ENCODE results near the gene SFXN2.

SFXN2 gene

DNA sequence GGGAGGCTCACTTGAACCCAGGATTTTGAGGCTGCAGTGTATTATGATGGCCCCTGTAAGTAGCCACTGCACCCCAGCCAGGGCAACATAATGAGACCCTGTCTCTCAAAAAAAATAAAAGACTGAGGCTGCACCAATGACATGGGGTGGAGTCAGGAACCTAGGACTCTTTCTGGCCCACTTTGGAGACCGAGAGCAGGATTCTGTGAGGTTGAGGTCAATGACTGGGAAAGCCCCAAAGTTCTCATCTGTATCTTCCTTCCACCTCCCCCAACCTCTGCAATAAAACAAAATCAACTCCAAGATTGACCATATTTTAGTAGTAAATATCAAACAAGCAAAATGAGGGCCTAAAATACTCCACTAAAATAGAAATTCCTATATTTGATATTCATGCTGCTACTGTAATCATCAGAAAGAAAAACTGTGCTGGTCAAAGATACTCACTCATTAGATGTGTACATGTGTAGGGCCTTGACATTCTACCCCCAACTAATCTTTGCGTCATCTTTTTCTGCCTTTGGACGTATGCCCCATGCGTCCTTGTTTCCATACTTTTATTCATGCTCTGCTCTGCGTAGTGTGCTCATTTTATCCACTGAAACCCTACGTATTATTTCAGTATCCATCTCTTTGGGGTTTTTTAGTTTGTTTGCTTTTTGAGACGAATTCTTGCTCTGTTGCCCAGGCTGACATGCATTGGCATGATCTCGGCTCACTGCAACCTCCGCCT lies 53.2 kb downstream of the SFXN2 start:
- DNase-seq (ENCODE audit: low spot score) = no peak
- in situ Hi-C loops (cut with MboI; ENCODE audit: low sequenced_read_pairs, unreplicated experiment) = no loop called here
- TF ChIP-seq CTCF (IDR thresholded peaks at IDR 0.05; ENCODE audit: borderline replicate concordance, control extremely low read depth, extremely low read depth, insufficient read depth, missing control alignments) = no peak

- in situ Hi-C loops (cut with MboI; ENCODE audit: low sequenced_read_pairs, unreplicated experiment) = no loop called here
- no peak for DNase-seq (ENCODE audit: low spot score)
- no peak for TF ChIP-seq CTCF (IDR thresholded peaks at IDR 0.05; ENCODE audit: borderline replicate concordance, control extremely low read depth, extremely low read depth, insufficient read depth, missing control alignments)
Measured at GRCh38 chr10:102769375-102770107, 55.1 kb downstream of the SFXN2 start.

GRCh38 chr10:102770108-102770482 lies 55.7 kb downstream of the SFXN2 start:
- in situ Hi-C loops (cut with MboI; ENCODE audit: low sequenced_read_pairs, unreplicated experiment) = no loop called here
- DNase-seq (ENCODE audit: low spot score) = no peak
- TF ChIP-seq CTCF (IDR thresholded peaks at IDR 0.05; ENCODE audit: borderline replicate concordance, control extremely low read depth, extremely low read depth, insufficient read depth, missing control alignments) = no peak

- in situ Hi-C loops (cut with MboI; ENCODE audit: low sequenced_read_pairs, unreplicated experiment) = no loop called here
- no peak for DNase-seq (ENCODE audit: low spot score)
- no peak for TF ChIP-seq CTCF (IDR thresholded peaks at IDR 0.05; ENCODE audit: borderline replicate concordance, control extremely low read depth, extremely low read depth, insufficient read depth, missing control alignments)
Measured at GRCh38 chr10:102770792-102771191, 56.4 kb downstream of the SFXN2 start.

- in situ Hi-C loops (cut with MboI; ENCODE audit: low sequenced_read_pairs, unreplicated experiment) = no loop called here
- no peak for DNase-seq (ENCODE audit: low spot score)
- TF ChIP-seq CTCF (IDR thresholded peaks at IDR 0.05; ENCODE audit: borderline replicate concordance, control extremely low read depth, extremely low read depth, insufficient read depth, missing control alignments) = no peak
Measured at GRCh38 chr10:102773320-102773719, 58.9 kb downstream of the SFXN2 start.

DNA sequence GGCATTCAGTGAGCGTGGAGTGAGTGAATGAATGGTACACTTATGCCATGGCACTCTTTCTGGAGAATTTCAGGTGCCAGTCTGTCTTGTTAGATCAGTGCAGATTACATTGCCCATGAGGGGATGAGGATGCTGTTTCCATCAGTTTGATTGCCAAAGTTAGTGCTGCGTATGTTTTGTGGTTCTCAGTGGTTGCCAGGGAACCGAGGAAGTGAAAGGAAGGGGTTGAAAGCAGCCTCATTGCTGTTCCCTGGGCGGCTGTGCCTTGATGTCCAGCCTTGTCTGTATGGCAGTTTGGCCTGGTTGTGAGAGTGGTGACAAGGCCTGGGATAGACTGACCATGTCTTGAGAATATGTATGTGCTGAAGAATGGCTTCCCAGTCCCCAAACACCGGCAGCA lies 59.5 kb downstream of the SFXN2 start:
- TF ChIP-seq CTCF (IDR thresholded peaks at IDR 0.05; ENCODE audit: borderline replicate concordance, control extremely low read depth, extremely low read depth, insufficient read depth, missing control alignments) = no peak
- DNase-seq (ENCODE audit: low spot score) = peak; percentile 32
- in situ Hi-C loops (cut with MboI; ENCODE audit: low sequenced_read_pairs, unreplicated experiment) = no loop called here

All from GM13976 (cell line).